22Rv1 (cell line): ENCODE measurements around the gene CACNG4.

Experiments used
- CTCF ChIP-seq: fragments of 450-650 bp; IDR thresholded peaks from 2 replicates; pipeline ENCODE4 v1.5.1; 2017; ENCODE audit warnings: mild to moderate bottlenecking
- ZFX ChIP-seq: fragments of 450-650 bp; IDR thresholded peaks from 2 replicates; pipeline ENCODE4 v1.6.1; 2017; ENCODE audit warnings: antibody characterized with exemption, borderline replicate concordance

- TF ChIP-seq CTCF (no peak), ZFX (no peak)
Observed at GRCh38 chr17:66963909-66964771, at the start of gene CACNG4.
